ENCODE results near the gene CHRNA3.

CHRNA3 gene

DNA sequence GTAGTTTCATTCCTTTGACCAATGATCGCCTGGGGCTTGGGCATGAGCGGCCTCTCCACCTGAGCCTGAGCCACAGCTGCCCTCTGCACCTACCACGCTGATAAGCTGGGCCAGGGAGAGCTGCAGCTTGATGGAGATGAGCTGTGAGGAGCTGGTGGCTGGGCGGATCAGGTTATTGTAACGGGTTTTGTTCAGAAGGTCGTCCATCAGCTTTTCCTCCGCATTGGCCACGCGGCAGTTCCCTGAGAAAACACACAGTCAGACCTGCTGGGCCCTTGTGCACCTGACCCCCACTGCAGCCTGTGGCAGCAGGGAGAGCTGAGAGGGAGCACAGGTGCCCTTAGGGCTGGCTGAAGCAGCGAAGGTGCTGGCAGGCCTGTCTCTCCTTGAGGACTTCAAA, 14.6 kb upstream of the CHRNA3 start:
- no peak for DNase-seq

DNA sequence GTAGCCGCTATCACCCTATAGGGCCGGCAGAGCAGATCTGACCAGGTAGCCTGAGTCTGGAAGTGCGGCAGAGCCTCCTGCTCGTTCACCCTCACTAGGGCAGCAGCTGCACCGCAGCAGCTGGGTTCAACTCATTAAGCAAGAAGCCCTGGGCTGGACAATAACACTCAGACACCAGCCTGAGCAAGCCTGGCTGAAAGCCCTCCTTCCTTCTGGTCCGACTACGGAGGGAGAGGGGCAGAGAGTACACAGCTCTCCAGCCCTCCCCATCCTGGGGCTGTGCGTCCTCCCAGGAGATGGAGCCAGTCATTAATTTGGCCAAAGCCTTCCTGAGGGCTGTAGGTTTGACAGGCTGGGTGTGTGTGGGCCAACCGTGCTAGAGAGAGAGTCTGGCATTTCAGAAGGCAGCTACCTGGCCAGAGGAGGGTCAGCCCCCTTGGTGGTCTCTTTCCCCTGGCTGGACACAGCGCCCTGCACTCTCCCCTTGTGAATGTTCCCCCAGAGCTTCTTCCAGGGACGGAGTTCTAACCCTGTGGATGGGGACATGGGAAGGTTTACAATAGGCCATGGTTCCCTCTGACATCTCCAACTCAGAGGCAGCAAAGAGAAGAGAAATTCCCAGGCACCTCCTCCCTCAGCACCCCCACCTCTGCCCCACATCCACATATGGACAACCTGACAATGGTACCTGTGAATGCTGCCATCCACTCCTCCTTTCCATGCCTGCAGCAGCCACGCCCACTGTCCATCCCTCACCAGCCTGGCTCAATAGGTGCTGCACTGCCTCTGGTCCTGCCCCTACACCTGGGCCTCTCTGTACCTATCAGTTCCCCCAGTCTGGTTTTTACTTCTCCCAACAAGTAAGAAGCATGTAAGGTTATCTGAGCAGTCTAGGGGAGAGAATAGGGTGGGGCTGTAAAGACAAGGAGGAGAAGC, 13.7 kb upstream of the CHRNA3 start:
- no peak for DNase-seq

DNA sequence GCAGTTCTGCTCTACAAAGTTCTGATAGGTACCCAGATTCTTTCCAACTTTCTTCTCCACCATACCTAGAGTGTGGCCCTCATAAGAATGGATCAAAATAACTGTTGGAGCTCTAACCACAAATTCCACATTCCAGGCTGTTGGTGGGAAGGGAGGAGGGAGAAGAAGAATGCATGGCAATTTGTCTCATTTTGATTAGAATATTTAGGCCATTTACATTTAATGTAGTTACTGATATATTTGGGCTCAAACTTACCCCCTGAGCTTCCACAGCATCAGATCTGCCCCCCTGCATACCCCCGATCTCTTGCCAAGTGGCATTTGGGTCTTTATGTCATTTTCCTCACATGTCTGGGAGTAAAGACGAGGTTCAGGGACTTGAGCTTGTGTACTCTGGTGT, 12.6 kb upstream of the CHRNA3 start:
- DNase-seq, result no peak

DNA sequence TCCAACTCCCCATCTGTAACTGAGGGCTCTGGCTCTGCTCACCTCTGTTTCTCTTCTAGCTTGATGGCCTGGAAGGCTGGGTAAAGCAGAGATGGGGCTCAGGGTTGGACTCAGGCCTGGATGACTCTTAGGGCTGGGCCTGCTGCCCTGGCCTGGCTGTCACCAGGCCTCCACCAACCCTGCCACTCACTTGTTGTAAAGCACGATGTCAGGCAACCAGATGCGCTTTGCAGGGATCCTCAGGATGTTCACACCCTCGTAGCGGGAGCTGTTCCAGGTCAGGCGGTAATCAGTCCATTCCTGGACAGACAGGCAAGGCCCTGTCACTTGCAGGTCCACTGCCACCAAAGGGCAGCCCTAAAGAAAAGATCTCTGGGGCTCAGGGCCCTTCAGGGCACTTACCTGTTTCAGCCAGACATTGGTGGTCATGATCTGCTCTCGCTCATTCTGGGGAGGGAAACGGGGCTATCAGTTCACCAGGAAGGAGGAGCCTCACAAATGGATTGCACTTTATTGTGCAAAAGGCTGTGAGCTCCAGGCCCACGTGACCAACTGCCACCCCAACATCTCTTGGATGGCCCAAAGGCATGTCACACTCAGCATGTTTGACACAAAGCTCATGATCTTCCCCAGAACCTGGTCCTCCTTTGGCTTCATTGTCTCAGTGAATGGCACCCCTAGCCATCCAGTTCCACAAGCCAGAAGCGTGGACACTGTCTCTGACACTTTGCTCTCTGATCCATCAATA, 10.3 kb upstream of the CHRNA3 start:
- DNase-seq, result no peak

DNA sequence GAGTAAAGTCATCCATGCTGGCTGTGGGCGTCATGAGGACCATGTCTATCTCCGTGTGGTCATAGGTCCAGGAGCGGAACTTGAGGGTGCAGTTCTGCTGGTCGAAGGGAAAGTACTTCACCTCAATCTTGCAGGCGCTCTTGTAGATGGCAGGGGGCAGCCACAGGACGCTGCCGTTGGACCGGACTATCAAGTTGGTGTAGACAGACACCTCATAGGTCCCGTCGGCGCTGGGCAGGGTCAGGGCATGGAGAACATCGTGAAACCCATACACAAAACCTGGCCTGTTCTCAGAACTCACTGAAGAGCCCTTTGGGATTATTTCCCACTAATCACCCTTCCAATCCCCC, 8.9 kb upstream of the CHRNA3 start:
- DNase-seq, result no peak

DNA sequence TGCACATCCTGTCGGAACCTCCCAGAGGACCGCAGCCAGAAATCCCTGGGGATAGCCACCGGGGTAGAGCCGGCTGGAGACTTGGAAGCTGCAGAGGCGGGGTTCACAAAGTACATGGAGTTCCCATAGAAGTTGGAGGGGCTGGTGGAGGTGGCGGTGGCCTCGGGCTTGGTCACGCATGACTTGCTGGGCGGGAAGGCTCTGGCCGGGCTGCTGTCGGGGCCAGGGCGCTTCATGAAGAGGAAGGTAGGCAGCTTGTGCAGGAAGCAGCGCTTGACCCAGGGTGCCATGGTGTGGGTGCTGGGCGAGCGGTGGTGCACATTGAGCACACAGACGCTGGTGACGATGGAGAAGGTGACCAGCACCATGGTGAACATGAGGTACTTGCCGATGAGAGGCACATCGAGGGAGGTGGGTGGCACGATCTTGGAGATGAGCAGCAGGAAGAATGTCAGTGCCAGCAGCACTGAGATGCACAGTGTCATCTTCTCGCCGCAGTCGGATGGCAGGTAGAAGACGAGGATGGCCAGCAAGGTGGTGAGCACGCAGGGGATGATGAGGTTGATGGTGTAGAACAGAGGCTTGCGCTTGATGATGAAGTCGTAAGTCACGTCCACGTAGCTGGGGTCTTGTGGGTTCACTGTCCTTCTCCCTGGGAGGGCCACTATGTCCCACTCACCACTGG, 8.4 kb upstream of the CHRNA3 start:
- no peak for DNase-seq

DNA sequence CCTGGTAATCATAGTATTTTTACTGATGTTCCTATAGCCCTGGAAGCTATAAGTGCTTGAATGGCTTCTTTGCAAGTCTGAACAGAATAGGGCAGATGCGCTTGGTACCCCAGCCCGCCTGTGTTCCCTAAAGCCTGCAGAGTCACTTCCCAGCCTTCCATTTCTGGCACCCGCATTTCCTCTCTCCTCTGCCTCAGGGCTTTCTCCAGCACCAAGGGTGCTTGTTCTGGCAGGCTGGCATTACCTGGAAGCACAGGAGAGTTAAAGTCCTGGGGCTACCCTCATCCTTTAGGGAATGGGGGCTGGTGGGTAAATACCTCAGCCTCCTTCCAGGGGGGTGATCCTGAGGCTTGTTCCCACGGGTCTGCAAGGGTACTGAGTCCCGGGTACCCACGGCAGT, 7.4 kb upstream of the CHRNA3 start:
- no peak for DNase-seq

DNA sequence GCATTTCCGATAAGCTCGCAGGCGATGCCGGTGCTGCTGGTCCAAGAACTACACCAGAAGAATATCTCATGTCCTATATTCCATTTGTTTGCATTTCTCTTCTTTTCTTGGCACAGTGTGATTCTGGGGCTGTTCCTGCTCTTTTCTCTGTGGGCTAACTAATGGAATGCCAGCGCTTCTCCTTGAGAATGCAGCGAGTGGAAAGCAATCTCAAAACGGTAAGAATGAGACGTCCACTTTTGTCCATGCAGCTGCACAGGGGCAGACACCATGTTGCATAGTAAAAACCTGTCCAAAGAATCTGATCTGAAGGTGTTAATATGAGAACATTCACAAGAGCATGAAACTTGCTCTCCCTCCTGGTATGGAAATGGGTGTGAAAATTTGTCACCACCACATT, 6.6 kb upstream of the CHRNA3 start:
- DNase-seq, result no peak

DNA sequence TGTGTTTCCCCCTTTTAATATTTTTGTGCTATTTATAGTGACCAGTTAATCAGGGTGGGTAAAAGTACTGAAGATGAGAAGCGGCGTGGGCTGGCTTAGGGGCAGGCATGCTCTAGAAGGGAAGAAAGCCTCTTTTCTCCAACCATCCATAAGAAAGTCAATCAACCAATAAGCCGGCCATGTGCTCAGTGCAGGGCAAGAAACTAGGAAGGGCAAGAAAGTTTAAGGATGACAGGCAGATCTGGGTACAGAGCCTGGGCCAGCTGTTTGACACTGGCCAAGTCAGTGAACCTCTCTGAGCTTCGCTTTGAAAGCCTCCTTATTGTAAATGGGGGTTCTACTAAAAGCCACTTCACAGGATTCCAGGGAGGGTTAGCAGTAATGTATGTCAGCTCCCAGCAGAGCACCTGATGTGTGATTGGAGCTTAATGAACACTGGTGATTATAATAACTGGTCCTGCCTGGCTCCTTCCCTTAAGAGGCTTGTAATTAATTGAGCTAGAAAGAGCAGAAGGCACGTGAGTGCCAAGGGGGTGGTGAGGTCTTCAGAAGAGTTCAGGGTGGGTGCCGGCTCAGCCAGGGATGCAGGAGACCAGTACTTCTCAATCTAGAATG, 5.7 kb upstream of the CHRNA3 start:
- no peak for DNase-seq

DNA sequence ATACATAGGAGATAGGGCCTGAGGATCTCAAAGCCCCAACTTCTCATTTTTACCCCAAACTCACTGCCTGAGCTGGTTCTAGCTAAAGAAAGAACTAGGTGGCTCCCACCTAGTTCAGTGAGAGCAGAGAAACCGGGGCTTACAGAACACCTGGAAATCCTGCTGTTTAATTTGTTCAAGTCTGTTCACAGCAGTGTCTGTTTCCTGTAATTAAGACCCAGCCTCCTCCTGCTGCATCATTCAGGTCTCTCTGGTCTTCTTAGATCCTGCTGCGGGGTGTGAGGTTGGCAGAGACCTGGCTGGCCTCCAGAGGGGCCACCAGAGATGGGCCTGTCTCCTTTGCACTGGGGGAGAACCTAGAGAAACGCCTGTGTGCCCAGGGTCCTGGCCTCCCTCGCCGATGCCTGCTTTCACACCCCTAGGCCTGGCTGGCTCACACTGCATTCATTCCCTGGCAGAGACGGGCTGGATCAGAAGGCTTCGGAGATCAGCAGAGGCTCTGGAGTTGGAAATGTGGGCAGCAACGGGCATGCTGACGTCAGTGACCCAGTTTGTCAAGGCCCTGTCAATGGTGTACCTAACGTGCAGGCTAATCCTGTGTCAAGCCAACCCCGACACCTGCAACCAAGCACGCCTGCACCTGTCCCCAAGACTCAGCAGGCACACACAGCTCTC, 4.9 kb upstream of the CHRNA3 start:
- no peak for DNase-seq

DNA sequence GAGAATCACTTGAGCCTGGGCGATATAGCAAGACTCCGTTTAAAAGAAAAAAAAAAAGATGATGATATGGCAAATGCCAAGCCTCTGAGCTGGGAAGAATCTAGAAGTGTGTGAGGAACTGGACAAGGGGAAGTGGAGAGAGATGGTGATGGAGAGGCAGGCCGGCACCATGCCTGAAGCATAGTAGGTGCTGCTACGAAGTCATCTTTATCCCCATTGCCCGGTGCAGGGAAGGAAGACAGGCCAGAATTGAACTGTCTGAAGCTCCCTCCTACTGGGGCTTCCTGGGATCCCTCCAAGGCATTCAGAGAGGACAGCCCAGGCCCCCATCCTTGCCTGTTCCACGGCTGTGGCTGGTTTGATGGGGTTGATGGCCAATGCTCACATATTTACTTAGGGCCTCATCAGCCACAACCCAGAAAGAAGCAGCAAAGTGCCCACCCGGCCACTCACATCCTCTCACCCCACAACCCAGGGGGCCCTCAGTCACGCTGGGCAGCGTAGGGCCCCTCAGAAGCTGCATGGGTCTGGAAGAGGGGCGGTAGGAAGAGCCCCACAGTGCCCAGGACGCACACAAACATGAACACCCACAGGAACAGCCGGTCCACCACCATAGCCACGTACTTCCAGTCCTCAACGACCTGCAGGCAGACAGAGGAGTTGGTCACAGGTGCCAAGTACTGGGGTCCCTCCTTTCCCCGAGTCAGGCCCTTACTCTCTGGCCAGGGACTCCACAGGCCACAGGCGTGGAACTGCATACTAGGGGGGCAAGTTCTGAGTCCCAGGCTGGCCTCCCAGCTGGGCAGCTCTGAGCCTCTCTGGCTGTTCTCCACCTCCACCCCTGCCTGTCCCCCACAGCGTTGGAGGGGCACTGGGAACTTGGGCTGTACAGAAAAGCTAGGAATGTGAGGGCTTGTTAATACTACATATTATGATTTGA, 4.1 kb upstream of the CHRNA3 start:
- no peak for DNase-seq

DNA sequence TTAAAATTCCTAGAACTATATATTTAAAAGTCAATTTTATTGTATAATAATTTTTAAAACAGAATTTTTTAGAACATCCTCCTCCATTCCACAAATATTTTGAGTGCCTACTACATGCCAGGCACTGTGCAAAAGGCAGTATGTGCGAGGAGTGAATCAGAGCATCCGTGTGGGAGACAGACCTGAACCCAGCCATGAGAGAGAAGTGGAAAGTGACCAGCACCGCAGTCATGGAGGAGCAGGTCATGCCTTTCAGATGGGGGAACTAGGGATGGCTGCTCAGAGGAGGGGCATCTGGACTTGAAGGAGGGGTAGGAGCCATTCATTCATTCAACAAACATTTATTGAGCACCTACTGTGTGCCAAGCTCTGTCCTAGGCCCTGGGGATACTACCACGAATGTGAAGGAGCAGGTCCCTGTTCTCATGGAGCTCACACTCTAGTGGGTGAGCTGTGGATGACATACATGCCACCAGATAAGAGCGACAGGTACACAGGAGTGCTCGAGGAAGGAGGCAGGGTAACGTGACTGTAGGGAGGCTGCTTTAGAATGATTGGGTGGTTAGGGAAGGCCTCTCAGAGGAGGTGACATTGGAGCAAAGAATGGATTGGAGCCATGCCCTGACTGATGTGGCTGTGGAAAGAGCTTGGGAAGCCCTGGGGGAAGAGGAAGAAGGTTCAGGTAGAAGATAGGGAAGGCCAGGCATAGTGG, 3.1 kb upstream of the CHRNA3 start:
- no peak for DNase-seq

DNA sequence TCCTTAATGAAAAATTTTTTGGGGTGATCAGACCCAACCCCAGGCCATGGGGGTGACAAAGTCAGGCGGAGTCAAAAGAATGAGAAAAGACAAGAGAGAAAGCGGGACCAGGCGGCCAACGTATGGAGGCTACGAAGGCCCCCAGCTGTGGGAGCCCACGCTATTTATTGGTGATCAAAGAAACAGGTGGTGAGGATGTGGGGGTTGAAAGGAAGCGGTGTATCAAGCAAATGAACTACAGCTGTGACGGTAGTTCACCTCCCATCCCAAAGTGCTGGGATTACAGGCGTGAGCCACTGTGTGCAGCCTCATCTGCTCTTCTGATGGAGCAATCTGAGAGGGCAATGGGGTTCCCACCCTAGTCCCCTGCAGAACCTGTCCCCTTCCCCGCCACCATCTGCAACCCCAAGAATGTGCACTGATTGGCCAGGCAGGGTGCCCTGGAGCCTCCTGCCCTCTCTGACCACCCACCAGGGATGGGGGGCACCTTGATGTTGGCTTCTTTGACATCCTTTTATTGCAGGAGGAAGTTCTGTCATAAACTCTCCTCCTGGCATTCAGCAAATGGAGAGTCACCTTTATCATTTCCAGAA, 1.1 kb upstream of the CHRNA3 start:
- DNase-seq, result no peak

DNA sequence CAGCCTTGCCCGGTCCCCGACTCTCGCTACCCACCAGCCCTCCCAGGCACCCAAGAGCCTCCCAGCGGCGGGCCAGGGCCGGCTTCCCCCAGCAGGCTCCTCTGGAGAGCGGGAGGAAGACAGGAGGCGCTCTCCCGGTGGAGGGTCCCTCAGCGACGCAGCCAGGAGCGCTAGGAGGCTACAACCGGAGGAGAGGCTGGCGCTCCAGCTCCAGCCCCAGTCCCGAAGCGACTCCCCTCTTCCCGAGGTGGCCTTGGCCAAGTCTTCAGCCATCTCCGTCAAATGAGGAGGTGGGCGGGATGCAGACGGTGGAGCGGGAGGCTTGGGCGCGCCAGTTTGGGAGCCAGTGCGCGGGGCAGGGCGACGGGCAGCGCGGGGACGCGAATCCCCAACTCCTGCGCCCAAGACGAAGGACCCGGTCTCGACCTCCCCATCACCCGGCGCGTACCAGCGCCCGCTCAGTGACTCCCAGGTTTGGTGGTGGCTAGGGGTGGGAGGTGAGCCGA, 722 bp downstream of the CHRNA3 start:
- peak; percentile 21 for DNase-seq

DNA sequence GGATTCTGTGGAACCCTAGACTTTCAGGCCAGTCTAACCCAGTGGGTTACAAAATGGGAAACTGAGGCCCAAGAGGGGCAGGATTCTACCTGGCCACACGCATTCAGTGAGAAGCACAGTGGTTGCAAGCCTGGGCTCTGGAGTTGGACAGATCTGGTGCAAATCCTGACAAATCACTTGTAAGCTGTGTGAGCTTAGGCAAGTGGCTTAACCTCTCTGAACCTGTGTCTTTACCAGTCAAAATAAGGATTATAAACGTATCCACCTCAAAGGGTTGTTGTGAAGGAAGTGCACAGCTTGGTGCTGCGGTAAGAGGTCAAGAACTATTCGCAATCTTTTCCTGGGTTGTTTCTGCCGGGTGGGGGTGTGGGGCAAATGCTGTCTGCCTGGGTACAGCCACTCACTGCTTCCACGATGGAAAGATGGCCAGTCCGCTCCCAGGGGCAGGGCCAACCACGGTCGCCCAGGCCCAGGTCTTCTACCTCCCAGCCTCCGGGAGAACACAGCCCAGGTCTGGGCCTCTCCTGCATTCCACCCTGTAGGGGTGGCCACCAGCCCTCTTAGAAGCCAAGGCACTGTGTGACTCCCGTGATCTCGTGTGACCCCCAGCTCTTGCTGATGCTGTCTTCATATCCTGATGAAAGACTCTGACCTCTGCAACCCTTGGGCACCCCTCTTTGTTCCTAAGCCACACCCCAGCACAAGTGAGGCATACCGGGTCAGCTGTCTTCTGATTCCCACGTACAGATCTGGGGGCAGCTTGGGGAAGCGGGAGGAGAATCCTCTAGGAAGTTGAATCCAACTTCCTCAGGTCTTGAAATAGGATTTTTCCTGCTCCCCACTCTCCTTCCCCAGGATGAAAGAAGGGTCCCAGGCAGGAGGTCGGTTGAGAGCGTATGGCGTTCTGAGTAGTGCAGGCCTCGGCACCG, 1.5 kb downstream of the CHRNA3 start:
- peak; percentile 17 for DNase-seq

DNA sequence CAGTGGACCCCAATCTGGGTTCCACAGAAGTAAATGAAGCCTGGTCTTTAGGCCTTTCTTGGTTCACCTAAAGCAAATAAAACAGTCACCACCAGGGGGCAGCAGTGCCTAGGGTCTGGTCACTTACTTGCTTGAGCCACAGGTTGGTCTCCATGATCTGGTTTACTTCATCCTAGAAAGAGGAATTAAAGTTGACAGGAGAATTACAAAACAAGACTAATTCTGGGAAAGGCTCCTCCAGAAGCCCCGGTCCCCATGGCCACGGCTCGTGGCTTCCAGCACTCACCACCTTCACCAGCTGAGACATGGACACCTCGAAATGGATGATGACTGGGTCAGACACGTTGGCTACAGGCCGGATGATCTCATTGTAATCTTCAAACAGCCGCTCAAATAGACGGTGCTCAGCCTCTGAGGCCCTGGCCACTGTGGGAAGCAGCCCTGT, 2.3 kb downstream of the CHRNA3 start:
- peak; percentile 86 for DNase-seq

DNA sequence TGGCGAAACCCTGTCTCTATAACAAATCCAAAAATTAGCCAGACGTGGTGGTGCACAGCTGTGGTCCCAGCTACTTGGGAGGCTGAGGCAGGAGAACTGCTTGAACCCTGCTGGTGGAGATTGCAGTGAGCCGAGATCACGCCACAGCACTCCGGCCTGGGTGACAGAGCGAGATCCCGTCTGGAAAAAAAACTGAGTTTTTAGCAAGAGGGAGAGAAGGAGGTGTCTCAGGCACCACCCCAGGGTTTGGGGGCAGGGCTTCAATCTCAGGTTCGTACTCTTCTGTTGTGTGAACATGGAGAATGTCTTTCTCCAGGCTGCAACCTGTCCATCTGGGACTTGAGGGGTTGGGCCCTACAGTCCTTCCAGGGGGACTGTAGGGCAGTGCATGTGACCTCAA, 2.7 kb downstream of the CHRNA3 start:
- DNase-seq, result peak; percentile 15

DNA sequence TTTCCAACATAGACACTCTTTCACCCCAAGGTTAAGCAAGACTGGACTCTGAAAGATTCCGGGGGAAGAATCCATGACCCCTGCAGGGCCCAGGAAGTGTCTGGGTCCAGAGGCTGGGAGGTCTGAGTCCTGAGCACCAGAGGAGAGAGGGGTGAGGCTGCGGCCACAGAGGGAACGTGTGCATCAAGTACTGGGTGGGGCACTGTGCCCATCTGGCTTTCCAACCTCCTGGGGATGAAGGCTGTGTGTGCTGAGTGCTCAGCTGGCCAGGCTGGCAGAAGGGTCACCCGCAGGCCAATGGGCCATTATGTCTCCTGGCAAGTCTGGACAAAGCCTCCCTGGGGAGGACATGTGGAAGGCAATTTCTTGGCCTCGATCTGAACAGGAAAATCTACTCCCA, 3.3 kb downstream of the CHRNA3 start:
- DNase-seq, result peak; percentile 20

DNA sequence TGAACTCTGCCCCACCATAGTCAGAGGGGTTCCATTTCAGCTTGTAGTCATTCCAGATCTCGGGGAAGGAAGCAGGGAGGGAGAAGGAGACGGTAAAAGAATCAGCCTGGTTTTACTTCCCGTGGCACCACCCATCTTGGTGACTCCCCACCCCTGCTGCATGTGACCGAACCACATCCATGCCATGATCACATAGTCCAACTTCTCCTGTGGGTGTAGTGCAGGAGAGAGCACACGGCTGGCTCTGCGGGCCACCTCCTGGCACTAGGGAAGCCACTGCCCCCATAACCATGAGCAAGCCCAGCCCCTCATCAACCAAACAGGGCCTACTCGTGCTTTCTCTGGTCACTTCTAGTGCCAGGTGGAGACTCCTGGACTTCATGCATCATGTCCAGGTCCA, 3.7 kb downstream of the CHRNA3 start:
- DNase-seq, result peak; percentile 7
